GM13977 (cell line): ENCODE data around the gene CREG2.

Experiments
- DNase-seq: peaks from one replicate; pipeline ENCODE4 v3.0.0; 2012; ENCODE audit warnings: low spot score
- CTCF ChIP-seq: IDR thresholded peaks from 2 replicates; pipeline ENCODE4 v1.5.1; 2012; ENCODE audit warnings: mild to moderate bottlenecking, control low read depth; ENCODE audit not compliant: insufficient read depth; ENCODE audit errors: extremely low read depth, missing control alignments
- in situ Hi-C: fragments of 300-500 bp; cut with MboI; formaldehyde crosslinking; loops from one replicate; pipeline ENCODE4 v1.12.0; 2022; ENCODE audit warnings: low sequenced_read_pairs, low pct_unique_long_range_greater_than_20kb, mixed read lengths, inconsistent platforms; ENCODE audit not compliant: unreplicated experiment

CREG2 gene

GRCh38 chr2:101305492-101306078 lies 81.7 kb downstream of the CREG2 start:
- in situ Hi-C loops, result no loop called here
- DNase-seq, result no peak
- TF ChIP-seq CTCF, result no peak

DNA sequence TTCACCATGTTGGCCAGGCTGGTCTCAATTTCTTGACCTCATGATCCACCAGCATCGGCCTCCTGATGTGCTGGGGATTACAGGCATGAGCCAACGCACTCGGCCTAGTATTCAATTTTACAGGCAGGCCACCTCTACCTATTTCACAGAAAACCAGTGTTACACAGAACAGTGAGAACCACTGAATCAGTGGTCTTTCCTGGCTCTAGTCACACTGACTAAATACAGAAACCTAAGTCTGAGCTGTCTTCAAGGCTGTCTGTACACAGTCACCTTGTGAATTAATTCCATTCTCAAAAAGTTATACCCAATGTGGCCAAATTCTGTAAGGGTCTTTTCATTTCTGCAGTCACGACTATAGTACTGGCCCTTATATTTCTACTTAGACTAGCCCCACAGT lies 82.3 kb downstream of the CREG2 start:
- DNase-seq, result no peak
- no peak for TF ChIP-seq CTCF
- in situ Hi-C loops, result no loop called here

DNA sequence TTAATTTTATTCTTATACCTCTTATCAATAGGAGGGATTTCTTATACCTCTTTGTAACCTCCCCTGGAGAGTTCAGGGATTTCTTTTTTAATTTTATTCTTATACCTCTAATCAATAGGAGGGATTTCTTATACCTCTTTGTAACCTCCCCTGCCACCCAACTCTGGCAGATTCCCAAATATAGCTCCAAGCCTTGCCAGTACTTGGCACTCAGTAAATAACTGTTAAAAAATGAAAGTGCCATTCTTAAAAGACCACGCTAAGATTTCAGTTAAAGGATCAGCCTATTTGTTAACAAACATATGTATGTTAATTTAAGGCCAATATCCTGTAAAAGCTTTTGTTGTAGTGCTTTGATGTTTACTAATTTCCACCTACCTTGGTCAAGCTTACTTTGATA lies 83.6 kb downstream of the CREG2 start:
- no peak for DNase-seq
- TF ChIP-seq CTCF, result no peak
- in situ Hi-C loops, result no loop called here

GRCh38 chr2:101302016-101302415 lies 85.3 kb downstream of the CREG2 start:
- in situ Hi-C loops, result no loop called here
- TF ChIP-seq CTCF, result no peak
- DNase-seq, result no peak

- in situ Hi-C loops, result no loop called here
- no peak for TF ChIP-seq CTCF
- no peak for DNase-seq
Observed at GRCh38 chr2:101300836-101301235, 86.5 kb downstream of the CREG2 start.

GRCh38 chr2:101300164-101300563 lies 87.1 kb downstream of the CREG2 start:
- TF ChIP-seq CTCF, result no peak
- in situ Hi-C loops, result no loop called here
- no peak for DNase-seq

DNA sequence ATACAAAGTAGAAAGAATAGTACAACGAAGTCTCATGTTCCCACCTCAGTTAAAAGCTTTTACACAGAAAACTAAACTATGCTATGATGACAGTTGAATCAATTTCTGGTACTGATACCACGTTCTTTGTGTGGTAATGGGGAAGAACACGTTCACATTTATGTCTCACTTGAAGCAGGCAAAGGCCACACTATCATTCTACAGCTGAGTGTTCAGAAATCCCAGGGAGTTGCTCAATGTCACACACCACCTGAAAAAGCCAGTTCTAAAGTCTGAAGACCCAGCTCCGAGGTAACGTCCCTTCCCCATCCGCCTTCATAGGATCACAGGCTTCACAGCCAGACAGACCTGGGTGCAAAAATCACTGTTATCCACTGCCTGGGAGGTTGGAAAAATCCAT lies 87.7 kb downstream of the CREG2 start:
- in situ Hi-C loops, result no loop called here
- DNase-seq, result no peak
- TF ChIP-seq CTCF, result no peak
